Fibroblast of peridontal ligament (primary cell): ENCODE data around the gene DHX32.

ENCODE experiments used
- DNase-seq: peaks from one replicate; pipeline ENCODE4 v3.0.0-alpha.2; 2010; ENCODE audit errors: extremely low read depth

DHX32 gene

GRCh38 chr10:125811251-125811650, 69.8 kb downstream of the DHX32 start:
- DNase-seq = peak; percentile 58

- no peak for DNase-seq
Observed at GRCh38 chr10:125808047-125808446, 73.0 kb downstream of the DHX32 start.

- no peak for DNase-seq
Observed at GRCh38 chr10:125802739-125803138, 78.4 kb downstream of the DHX32 start.

GRCh38 chr10:125802131-125802530, 79.0 kb downstream of the DHX32 start:
- no peak for DNase-seq

- DNase-seq = no peak
Observed at GRCh38 chr10:125801574-125801973, 79.5 kb downstream of the DHX32 start.

- no peak for DNase-seq
Observed at GRCh38 chr10:125799451-125800182, 81.5 kb downstream of the DHX32 start.

- DNase-seq = no peak
Observed at GRCh38 chr10:125797994-125798662, 83.0 kb downstream of the DHX32 start.

GRCh38 chr10:125797424-125797823, 83.7 kb downstream of the DHX32 start:
- DNase-seq = no peak

GRCh38 chr10:125795637-125796190, 85.4 kb downstream of the DHX32 start:
- no peak for DNase-seq

GRCh38 chr10:125795128-125795527, 86.0 kb downstream of the DHX32 start:
- no peak for DNase-seq

GRCh38 chr10:125792342-125793300, 88.5 kb downstream of the DHX32 start:
- no peak for DNase-seq

GRCh38 chr10:125788156-125789034, 92.7 kb downstream of the DHX32 start:
- DNase-seq = no peak
